Endodermal cell (in vitro differentiated cells): ENCODE results near the gene SLC38A2. TPM values are rescaled to one million over a fixed set of nuclear protein-coding genes. Genes with fewer than 3 reads are reported as not detected.

Experiments used
- DNase-seq: peaks from one replicate; pipeline ENCODE4 v3.0.0-alpha.2; 2017
- H3K27ac ChIP-seq: 2 replicates; pipeline ENCODE4 v1.5.1; 2013; ENCODE audit warnings: mild to moderate bottlenecking, low read depth, low read length, moderate library complexity
- H3K27me3 ChIP-seq: 2 replicates; pipeline ENCODE4 v1.6.1; 2013; ENCODE audit warnings: mild to moderate bottlenecking, low read length, moderate library complexity; ENCODE audit not compliant: insufficient read depth, control insufficient read depth, poor library complexity, severe bottlenecking
- H3K36me3 ChIP-seq: 2 replicates; pipeline ENCODE4 v1.7.0; 2013; ENCODE audit warnings: mild to moderate bottlenecking, low read length, moderate library complexity; ENCODE audit not compliant: control insufficient read depth, insufficient read depth
- H3K4me1 ChIP-seq: one replicate; pipeline ENCODE4 v1.7.0; 2013; ENCODE audit warnings: low read length; ENCODE audit not compliant: control insufficient read depth, insufficient read depth
- H3K4me3 ChIP-seq: 2 replicates; pipeline ENCODE4 v1.5.1; 2013; ENCODE audit warnings: mild to moderate bottlenecking, low read length, moderate library complexity
- H3K9ac ChIP-seq: 2 replicates; pipeline ENCODE4 v1.6.1; 2013; ENCODE audit warnings: mild to moderate bottlenecking, low read length, moderate library complexity; ENCODE audit not compliant: poor library complexity, severe bottlenecking; ENCODE audit errors: extremely low read depth
- H3K9me3 ChIP-seq: 2 replicates; pipeline ENCODE4 v1.6.1; 2013; ENCODE audit warnings: mild to moderate bottlenecking, low read length, moderate library complexity; ENCODE audit not compliant: control insufficient read depth
- H3K27ac Mint-ChIP-seq: 2 replicates; pipeline ENCODE4 v1.8.0; 2020; ENCODE audit warnings: mixed read lengths
- H3K27me3 Mint-ChIP-seq: 2 replicates; pipeline ENCODE4 v1.8.0; 2021; ENCODE audit warnings: mild to moderate bottlenecking, mixed read lengths; ENCODE audit not compliant: insufficient read depth
- H3K36me3 Mint-ChIP-seq: 2 replicates; pipeline ENCODE4 v1.8.0; 2020; ENCODE audit warnings: low read depth, mixed read lengths
- H3K4me1 Mint-ChIP-seq: 2 replicates; pipeline ENCODE4 v1.8.0; 2020; ENCODE audit warnings: mixed read lengths
- H3K4me3 Mint-ChIP-seq: 2 replicates; pipeline ENCODE4 v1.8.0; 2020; ENCODE audit warnings: mild to moderate bottlenecking, moderate library complexity, mixed read lengths
- H3K9me3 Mint-ChIP-seq: 2 replicates; pipeline ENCODE4 v1.8.0; 2020; ENCODE audit warnings: mild to moderate bottlenecking, mixed read lengths
- WGBS, 2 experiments: methylation state at CpG; one replicate each; pipeline versions ENCODE4 v1.1.5 to v1.1.7; 2013; ENCODE audit warnings: missing lambda C conversion rate in 2 of 2, mixed read lengths in 1 of 2; ENCODE audit not compliant: insufficient coverage in 1 of 2, insufficient read length in 1 of 2; 5-methylcytosine and 5-hydroxymethylcytosine counted together
- total RNA-seq, 2 donors: library from RNA; stranded (reverse); fragmentation: NEBNext Ultra II Directional in 1 of 2; extraction: Animal tissue kit (Norgen Biotek cat#: 25700) in 1 of 2; gene quantifications; 2 replicates in 1 of 2; 3 replicates in 1 of 2; pipeline ENCODE4 v1.2.1, GENCODE V29; 2021
- TF ChIP-seq, protein P1 (sequence below): fragments of 200-600 bp; sonication (generic); conservative IDR thresholded peaks from 2 replicates; pipeline ENCODE4 v1.5.0; 2021; ENCODE audit warnings: antibody characterized with exemption, mild to moderate bottlenecking

Gene SLC38A2
- total RNA-seq, 2 donors from 2014 or later, result 156 to 230 TPM

DNA sequence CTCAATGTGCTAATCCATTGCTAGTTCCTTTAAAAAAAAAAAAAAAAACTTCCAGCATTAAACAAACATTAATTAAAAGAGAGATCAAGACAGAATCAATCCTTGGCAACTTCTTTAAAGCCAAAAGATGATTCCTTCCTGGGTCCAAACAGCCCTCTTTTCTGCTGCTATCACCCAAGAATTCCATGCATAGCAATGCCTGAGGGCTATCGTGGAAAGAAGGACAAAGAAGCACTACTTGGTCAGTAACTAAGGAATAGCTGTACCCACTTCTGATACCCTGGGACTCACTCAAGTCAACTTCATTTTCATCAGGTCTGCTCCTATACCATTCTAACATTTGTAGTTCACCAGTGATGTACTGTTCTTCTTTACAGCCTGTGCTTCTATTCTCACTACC, 51.8 kb downstream of the SLC38A2 start:
- Mint-ChIP-seq H3K4me1 (no peaks in the 10 kb centered on the region), H3K4me3 (no peak overlapping the region), H3K36me3 (no peaks in the 10 kb centered on the region), H3K9me3 (peaks cover 2% of the 10 kb centered on the region), H3K27ac (no peak overlapping the region), H3K27me3 (no peaks in the 10 kb centered on the region)
- Histone ChIP-seq H3K27ac (no peak overlapping the region), H3K9me3 (peaks cover 5% of the 10 kb centered on the region), H3K4me3 (no peak overlapping the region), H3K4me1 (no peaks in the 10 kb centered on the region), H3K36me3 (no peaks in the 10 kb centered on the region), H3K9ac (no peak overlapping the region), H3K27me3 (no peaks in the 10 kb centered on the region)
- DNase-seq, result no peak
- TF ChIP-seq, protein P1, sequence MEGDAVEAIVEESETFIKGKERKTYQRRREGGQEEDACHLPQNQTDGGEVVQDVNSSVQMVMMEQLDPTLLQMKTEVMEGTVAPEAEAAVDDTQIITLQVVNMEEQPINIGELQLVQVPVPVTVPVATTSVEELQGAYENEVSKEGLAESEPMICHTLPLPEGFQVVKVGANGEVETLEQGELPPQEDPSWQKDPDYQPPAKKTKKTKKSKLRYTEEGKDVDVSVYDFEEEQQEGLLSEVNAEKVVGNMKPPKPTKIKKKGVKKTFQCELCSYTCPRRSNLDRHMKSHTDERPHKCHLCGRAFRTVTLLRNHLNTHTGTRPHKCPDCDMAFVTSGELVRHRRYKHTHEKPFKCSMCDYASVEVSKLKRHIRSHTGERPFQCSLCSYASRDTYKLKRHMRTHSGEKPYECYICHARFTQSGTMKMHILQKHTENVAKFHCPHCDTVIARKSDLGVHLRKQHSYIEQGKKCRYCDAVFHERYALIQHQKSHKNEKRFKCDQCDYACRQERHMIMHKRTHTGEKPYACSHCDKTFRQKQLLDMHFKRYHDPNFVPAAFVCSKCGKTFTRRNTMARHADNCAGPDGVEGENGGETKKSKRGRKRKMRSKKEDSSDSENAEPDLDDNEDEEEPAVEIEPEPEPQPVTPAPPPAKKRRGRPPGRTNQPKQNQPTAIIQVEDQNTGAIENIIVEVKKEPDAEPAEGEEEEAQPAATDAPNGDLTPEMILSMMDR, result no peak
- WGBS, 2 experiments, result 72% methylated on average over 1 of the region's 1 CpG; no CpG with 5 or more reads in 1 of the 2 experiments

DNA sequence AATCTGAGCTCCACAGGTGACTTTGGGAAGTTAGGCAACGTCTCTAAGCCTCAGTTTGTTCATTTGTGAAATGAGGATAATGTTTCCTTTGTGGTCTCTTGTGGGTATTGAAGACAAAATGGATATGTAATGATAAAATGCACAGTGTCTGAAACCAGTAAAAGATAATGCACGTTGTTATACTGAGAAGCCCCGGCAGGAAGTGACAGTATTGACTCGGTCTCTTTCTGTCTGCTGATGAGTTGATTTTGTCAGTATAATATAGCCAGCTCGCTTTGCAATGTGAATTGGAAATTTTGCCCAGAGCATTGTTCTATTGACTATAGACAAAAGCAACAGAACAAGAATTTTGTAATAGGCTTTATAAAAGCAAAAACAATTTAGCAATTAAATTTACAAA, 54.5 kb downstream of the SLC38A2 start:
- 86 to 87% methylated on average over 5 of the region's 5 CpGs for WGBS, 2 experiments
- H3K27ac Mint-ChIP-seq, result no peak overlapping the region
- H3K4me3 Mint-ChIP-seq, result no peak overlapping the region
- TF ChIP-seq, protein P1, result no peak
- Histone ChIP-seq H3K27me3 (no peaks in the 10 kb centered on the region), H3K4me3 (no peak overlapping the region), H3K36me3 (no peaks in the 10 kb centered on the region), H3K4me1 (no peaks in the 10 kb centered on the region), H3K27ac (no peak overlapping the region), H3K9me3 (peaks cover 6% of the 10 kb centered on the region), H3K9ac (no peak overlapping the region)
- H3K27me3 Mint-ChIP-seq, result no peaks in the 10 kb centered on the region
- no peaks in the 10 kb centered on the region for H3K4me1 Mint-ChIP-seq
- no peak for DNase-seq
- no peaks in the 10 kb centered on the region for H3K36me3 Mint-ChIP-seq
- peaks cover 9% of the 10 kb centered on the region for H3K9me3 Mint-ChIP-seq

Other genes with a start within 250 kb of the SLC38A2 start
- 100 to 1,000 TPM in 1 of 2 donors, 10 to 100 TPM in 1; 77.7 to 107 TPM for gene SLC38A1, start 103.7 kb downstream of the SLC38A2 start, total RNA-seq